ENCODE results near the gene RPS6KA1. TPM values are rescaled to one million over a fixed set of nuclear protein-coding genes. Genes with fewer than 3 reads are reported as not detected.

The RPS6KA1 gene
- total and polyA plus RNA-seq, 2 of the 13 experiments (the other 11 are each of a cell fraction or from before 2014, with no cell fraction given) = 19.6 to 24.2 TPM

GRCh38 chr1:26500488-26501175, 28.9 kb upstream of the RPS6KA1 start (continued):
- TF ChIP-seq HOMEZ (CRISPR knock-in tag; IDR thresholded peaks at IDR 0.05; ENCODE audit: low read depth) (no peak), ZNF33A (CRISPR knock-in tag; IDR thresholded peaks at IDR 0.05; ENCODE audit: borderline replicate concordance) (0 out of 2 replicates have a peak, but pooled peaks have one; percentile 52), ZNF576 (CRISPR knock-in tag; IDR thresholded peaks at IDR 0.05) (no peak), MNT (IDR thresholded peaks at IDR 0.05) (0 out of 2 replicates have a peak, but pooled peaks have one; percentile 6), SNAPC2 (CRISPR knock-in tag; IDR thresholded peaks at IDR 0.05) (no peak), GMEB2 (CRISPR knock-in tag; IDR thresholded peaks at IDR 0.05; ENCODE audit: low read depth) (no peak), ZGPAT (CRISPR knock-in tag; IDR thresholded peaks at IDR 0.05) (peak; percentile 89), REL (CRISPR knock-in tag; conservative IDR thresholded peaks at IDR 0.05) (peak; percentile 69; the same call in 1 of the 2 replicates), ZSCAN29 (CRISPR knock-in tag; conservative IDR thresholded peaks at IDR 0.05) (no peak; the same call in 1 of the 2 replicates), ZNF317 (CRISPR knock-in tag; IDR thresholded peaks at IDR 0.05) (no peak), ZNF34 (CRISPR knock-in tag; IDR thresholded peaks at IDR 0.05; ENCODE audit: borderline replicate concordance) (no peak), PAX8 (CRISPR knock-in tag; IDR thresholded peaks at IDR 0.05; ENCODE audit: borderline replicate concordance) (no peak), TARDBP (CRISPR knock-in tag; IDR thresholded peaks at IDR 0.05) (peak; percentile 78), TGIF2 (CRISPR knock-in tag; IDR thresholded peaks at IDR 0.05) (0 out of 2 replicates have a peak, but pooled peaks have one; percentile 44), SOX5 (CRISPR knock-in tag; IDR thresholded peaks at IDR 0.05; ENCODE audit: borderline replicate concordance) (no peak), ZBTB44 (CRISPR knock-in tag; IDR thresholded peaks at IDR 0.05) (no peak), ZNF124 (CRISPR knock-in tag; IDR thresholded peaks at IDR 0.05) (0 out of 2 replicates have a peak, but pooled peaks have one; percentile 33), U2AF2 (IDR thresholded peaks at IDR 0.05; ENCODE audit: low read depth, low read length) (no peak), ZNF792 (CRISPR knock-in tag; IDR thresholded peaks at IDR 0.05) (0 out of 2 replicates have a peak, but pooled peaks have one; percentile 18), ETV5 (CRISPR knock-in tag; IDR thresholded peaks at IDR 0.05; ENCODE audit: borderline replicate concordance) (0 out of 2 replicates have a peak, but pooled peaks have one; percentile 49), CENPT (CRISPR knock-in tag; IDR thresholded peaks at IDR 0.05; ENCODE audit: low read depth) (no peak; the same call in 1 of the 2 replicates)
